ENCODE measurements around the gene COX18.

Gene COX18

DNA sequence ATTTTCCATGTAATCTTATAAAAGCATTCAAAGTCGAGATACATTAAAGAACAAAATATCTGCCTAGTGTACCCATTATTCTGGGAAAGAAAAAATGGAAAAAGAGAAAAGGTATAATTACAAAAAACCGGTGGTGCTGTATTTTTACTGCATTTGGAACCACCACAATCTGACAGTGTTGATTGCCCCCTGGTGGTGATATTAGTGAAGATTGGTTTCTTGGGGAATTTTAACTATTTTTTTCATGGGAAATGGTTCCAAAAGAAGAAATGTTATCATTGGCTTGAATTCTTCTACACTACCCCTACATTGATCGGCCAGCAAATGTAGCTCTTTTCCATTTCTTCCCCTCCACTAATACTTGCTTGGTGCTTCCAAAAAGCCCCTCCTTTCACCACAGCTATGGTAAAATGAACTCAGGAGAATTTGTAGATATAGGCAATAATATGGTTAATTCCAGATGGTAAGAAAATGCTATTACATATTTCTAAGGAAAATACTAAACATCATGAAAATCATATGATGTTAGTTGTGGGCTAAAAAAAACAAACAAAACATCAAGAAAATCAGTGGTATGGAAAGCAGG, 50.0 kb downstream of the COX18 start:
- no peaks in the 10 kb centered on the region for H3K4me1 Mint-ChIP-seq (ENCODE audit: low read depth)
- no peak overlapping the region for H3K4me3 Mint-ChIP-seq
- H3K9me3 Mint-ChIP-seq: no peaks in the 10 kb centered on the region
- no peak overlapping the region for H3K27ac Mint-ChIP-seq
- H3K27me3 Mint-ChIP-seq (ENCODE audit: low read depth): peaks cover 5% of the 10 kb centered on the region
- no peaks in the 10 kb centered on the region for H3K36me3 Mint-ChIP-seq (ENCODE audit: low read depth)

DNA sequence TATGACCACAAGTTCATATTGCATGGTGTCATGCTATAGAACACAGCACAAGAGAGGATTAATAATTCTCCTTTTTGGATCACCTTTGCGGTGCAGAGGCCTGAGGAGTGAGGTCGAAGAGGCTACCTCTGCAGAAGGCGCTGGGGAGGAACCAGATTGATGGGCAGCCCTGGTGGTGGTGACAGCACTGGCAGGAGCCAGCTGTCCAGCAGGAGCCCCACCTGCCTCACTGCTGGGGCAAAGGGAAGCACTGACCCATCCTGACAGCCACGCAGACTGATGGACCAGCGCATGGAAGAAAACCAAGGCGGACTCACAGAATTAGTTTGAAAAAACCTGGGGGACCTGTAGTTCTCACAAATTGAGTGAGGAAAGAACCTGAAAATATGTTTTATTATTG, 50.9 kb downstream of the COX18 start:
- H3K27ac Mint-ChIP-seq: no peak overlapping the region
- no peaks in the 10 kb centered on the region for H3K36me3 Mint-ChIP-seq (ENCODE audit: low read depth)
- H3K9me3 Mint-ChIP-seq: no peaks in the 10 kb centered on the region
- no peaks in the 10 kb centered on the region for H3K4me1 Mint-ChIP-seq (ENCODE audit: low read depth)
- H3K27me3 Mint-ChIP-seq (ENCODE audit: low read depth): peaks cover 4% of the 10 kb centered on the region
- no peak overlapping the region for H3K4me3 Mint-ChIP-seq

DNA sequence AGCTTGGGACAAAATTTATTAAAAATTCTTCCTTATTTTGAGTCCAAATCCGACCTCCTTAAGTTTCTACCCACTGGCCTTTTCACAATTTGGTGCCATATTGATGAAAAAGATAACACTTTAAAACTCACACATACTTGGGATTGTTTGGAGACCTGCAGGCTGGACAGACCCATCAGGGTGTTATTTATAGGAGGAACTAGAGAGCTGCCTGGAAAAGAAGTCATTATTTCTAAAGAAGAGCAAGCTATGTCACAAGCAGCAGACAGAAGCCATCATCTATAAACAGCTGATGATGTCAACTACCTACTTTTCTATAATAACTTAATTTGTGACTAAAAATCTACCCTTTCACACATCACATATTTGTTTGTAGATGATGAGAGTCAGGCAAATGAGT, 56.2 kb downstream of the COX18 start:
- H3K27me3 Mint-ChIP-seq (ENCODE audit: low read depth): peaks cover 11% of the 10 kb centered on the region
- H3K9me3 Mint-ChIP-seq: peaks cover 4% of the 10 kb centered on the region
- H3K4me3 Mint-ChIP-seq: no peak overlapping the region
- H3K4me1 Mint-ChIP-seq (ENCODE audit: low read depth): no peaks in the 10 kb centered on the region
- no peaks in the 10 kb centered on the region for H3K36me3 Mint-ChIP-seq (ENCODE audit: low read depth)
- no peak overlapping the region for H3K27ac Mint-ChIP-seq

DNA sequence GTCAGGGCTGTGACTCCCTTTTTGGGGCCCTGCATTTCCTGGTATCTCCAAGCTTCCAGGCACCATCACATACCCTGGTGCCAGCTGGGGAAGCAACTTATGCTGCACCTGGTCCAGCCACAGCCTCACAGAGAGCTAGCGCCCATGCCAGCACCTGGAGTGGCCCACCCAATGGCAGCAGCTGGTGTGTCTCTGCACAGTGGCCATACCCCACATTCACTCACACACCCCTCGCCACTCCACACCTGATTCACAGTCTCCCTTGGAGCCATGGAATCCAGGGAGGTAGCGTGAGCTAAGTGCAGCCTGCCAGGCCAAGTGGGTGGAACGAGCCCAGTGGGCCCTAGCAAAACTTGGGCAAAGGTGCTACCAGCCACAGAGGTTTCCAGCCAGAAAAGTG, 56.8 kb downstream of the COX18 start:
- H3K4me1 Mint-ChIP-seq (ENCODE audit: low read depth): no peaks in the 10 kb centered on the region
- peaks cover 4% of the 10 kb centered on the region for H3K9me3 Mint-ChIP-seq
- H3K27ac Mint-ChIP-seq: no peak overlapping the region
- peaks cover 11% of the 10 kb centered on the region for H3K27me3 Mint-ChIP-seq (ENCODE audit: low read depth)
- H3K4me3 Mint-ChIP-seq: no peak overlapping the region
- H3K36me3 Mint-ChIP-seq (ENCODE audit: low read depth): no peaks in the 10 kb centered on the region

DNA sequence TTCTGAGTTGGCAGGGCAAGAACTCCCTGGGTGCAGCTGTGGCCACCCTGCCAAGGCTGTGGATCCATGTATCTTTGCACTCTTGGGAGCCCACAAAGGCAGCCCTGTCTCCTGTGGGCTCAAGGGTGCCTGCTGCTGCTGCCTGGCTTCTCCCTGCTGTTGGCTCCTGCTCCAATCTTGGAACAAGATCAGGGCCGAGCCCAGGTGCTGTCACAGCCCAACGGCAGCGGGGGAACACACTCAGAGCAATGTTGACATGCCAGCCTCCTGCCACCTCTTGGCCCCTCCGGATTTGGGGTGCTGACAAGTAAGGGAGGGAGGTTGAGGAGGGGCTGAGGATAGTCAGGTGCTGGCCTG, 57.9 kb downstream of the COX18 start:
- Mint-ChIP-seq H3K4me1 (ENCODE audit: low read depth) (no peaks in the 10 kb centered on the region), H3K36me3 (ENCODE audit: low read depth) (no peaks in the 10 kb centered on the region), H3K4me3 (no peak overlapping the region), H3K9me3 (peaks cover 4% of the 10 kb centered on the region), H3K27ac (no peak overlapping the region), H3K27me3 (ENCODE audit: low read depth) (peaks cover 11% of the 10 kb centered on the region)

DNA sequence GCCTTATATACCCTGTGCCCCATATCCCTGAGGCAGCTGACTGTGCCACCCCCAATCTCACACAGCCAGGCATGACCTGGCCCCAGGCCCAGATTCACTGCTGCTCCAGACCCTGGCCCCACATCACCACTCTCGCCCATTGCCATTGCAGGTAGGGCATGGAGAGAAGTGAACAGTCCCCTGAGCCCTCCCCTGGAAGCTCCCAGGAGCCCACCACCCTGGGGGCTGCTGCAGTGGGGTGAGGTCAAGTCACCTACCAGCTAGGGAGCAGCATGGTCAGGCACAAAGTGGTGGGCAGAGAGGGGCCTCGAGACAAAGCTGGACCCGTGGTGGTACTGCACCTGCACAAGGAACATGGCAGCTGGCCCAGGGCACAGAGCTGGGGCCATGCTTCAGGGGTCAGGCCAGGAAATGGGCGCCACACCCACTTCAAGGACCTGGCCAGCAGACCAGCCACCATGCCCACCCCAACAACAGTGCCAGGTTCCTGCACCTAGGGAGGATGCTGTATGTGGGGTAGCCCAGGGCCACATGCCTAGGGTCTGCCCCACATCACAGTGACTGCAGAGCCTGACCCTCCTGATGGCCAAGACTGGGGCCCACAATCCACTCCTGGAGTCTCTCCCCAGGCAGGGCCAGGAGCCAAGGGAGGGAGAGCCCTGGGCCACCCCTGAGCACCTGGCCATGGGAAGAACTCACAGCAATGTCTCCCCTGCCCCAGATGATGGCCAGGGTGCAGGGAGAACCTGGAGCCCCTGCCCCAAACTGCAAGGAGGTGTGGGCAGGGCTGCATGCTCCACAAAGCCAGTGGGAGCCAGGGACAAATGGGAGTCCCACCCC, 58.5 kb downstream of the COX18 start:
- Mint-ChIP-seq H3K4me1 (ENCODE audit: low read depth) (no peaks in the 10 kb centered on the region), H3K36me3 (ENCODE audit: low read depth) (no peaks in the 10 kb centered on the region), H3K27me3 (ENCODE audit: low read depth) (peaks cover 11% of the 10 kb centered on the region), H3K4me3 (no peak overlapping the region), H3K9me3 (peaks cover 4% of the 10 kb centered on the region), H3K27ac (no peak overlapping the region)

DNA sequence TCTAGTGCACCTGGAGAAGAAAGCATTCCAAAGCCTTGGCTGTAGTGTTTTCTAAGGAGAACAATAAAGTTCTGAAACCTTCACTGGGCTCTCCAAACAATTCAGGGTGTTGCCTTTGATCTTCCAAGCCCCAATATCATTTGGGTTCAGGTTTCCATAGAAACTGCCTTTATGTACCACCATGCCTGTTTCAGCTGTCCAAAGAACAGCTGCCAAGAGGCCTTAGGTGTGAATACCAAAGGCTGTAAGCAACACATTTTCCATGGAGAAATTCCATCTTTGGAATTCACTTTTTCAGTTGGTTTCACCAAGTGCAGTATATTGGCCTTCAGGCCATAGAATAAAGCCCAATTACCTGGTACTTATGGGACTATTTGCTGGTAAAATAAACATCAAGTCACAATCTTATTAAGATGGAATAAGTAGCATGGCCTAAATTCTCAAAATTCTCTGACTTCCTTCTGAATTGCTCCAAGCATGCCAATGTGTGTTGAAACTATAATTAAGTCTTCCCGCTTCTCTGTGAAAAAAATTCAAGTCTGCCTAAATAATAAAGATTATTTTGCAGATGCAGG, 61.9 kb downstream of the COX18 start:
- H3K9me3 Mint-ChIP-seq: peaks cover 4% of the 10 kb centered on the region

DNA sequence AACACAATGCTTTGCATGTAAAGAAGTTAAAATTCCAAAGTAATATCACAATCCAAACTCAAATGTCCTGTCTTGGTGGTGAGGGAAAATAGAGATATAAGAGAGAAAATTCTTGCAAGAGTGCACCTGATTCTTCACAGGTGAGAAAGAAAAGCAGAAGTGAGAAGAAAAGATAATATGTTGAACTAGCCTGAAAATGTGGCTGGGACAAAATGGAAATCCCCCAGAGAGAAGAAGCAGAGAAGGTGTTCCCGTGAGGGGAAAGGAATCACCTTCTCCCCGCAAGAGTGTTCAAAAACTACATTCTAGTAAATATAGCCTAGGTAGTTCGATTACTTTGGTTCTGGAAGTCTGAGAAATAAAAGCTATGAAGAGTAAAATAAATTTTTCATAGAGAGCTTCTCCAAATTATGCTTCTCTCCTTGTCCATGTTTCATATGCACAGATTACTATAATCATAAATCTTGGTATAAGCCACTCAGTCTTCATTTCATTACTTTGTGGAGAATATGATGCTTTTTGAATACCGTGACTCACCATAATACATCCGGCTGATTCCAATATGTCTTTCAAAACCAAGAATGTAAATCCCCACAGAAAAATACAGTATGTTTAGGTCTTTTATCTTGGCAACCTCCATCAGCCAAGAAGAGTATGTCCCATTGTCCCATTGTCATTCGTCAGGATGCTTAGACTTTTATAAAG, 63.1 kb downstream of the COX18 start:
- no peak overlapping the region for H3K4me3 Mint-ChIP-seq
- H3K9me3 Mint-ChIP-seq: peaks cover 4% of the 10 kb centered on the region
- H3K27me3 Mint-ChIP-seq (ENCODE audit: low read depth): peaks cover 7% of the 10 kb centered on the region
- H3K27ac Mint-ChIP-seq: no peak overlapping the region
- H3K36me3 Mint-ChIP-seq (ENCODE audit: low read depth): no peaks in the 10 kb centered on the region
- no peaks in the 10 kb centered on the region for H3K4me1 Mint-ChIP-seq (ENCODE audit: low read depth)

More for the DNA sequence above, 61.9 kb downstream of the COX18 start:
- no peak overlapping the region for H3K27ac Mint-ChIP-seq
- peaks cover 7% of the 10 kb centered on the region for H3K27me3 Mint-ChIP-seq (ENCODE audit: low read depth)
- H3K4me1 Mint-ChIP-seq (ENCODE audit: low read depth): no peaks in the 10 kb centered on the region
- no peak overlapping the region for H3K4me3 Mint-ChIP-seq
- H3K36me3 Mint-ChIP-seq (ENCODE audit: low read depth): no peaks in the 10 kb centered on the region

DNA sequence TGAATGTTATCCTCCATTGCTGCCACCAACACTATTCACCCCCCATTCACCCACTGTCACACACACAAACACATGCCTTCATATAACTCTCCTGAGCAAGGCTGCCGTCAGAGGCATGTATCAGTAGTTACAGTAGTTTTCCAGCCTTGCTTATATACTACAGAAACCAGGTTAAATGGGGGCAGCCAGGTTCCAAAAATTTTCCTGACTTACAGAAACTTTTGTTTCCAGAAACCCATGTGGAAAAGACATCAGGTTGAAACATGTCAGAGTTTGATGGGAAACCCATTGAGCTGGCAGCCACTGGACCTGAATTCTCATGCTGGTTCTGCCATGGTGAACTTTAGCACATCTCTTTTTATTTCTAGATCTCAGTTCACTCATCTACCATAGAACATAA, 64.0 kb downstream of the COX18 start:
- Mint-ChIP-seq H3K9me3 (peaks cover 4% of the 10 kb centered on the region), H3K36me3 (ENCODE audit: low read depth) (no peaks in the 10 kb centered on the region), H3K27ac (no peak overlapping the region), H3K4me1 (ENCODE audit: low read depth) (no peaks in the 10 kb centered on the region), H3K27me3 (ENCODE audit: low read depth) (peaks cover 7% of the 10 kb centered on the region), H3K4me3 (no peak overlapping the region)
